ENCODE data around the gene RAPGEF3.

RAPGEF3 gene

DNA sequence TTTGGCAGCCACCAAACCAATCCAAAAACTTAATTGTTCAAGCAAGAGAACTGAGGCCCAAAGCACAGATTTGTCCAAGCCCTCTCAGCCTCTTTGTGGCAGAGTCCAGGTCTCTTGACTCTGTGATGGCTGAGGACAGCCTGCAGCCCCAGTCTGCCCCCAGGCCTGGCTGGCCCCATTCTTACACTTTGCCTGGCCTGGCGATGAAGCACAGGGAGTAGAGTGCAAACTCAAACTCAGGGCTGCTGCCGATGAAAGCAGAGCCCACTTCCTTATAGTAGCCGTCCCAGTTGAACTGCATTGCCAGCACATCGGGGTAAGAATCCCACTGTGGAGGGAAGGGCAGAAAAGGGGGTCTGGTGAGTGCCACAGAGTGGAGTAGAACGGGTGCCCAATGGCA lies 47.2 kb downstream of the RAPGEF3 start:
- TF ChIP-seq, protein P1, sequence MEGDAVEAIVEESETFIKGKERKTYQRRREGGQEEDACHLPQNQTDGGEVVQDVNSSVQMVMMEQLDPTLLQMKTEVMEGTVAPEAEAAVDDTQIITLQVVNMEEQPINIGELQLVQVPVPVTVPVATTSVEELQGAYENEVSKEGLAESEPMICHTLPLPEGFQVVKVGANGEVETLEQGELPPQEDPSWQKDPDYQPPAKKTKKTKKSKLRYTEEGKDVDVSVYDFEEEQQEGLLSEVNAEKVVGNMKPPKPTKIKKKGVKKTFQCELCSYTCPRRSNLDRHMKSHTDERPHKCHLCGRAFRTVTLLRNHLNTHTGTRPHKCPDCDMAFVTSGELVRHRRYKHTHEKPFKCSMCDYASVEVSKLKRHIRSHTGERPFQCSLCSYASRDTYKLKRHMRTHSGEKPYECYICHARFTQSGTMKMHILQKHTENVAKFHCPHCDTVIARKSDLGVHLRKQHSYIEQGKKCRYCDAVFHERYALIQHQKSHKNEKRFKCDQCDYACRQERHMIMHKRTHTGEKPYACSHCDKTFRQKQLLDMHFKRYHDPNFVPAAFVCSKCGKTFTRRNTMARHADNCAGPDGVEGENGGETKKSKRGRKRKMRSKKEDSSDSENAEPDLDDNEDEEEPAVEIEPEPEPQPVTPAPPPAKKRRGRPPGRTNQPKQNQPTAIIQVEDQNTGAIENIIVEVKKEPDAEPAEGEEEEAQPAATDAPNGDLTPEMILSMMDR (conservative IDR thresholded peaks at IDR 0.05; ENCODE audit: low read depth), result no peak
- no peak for DNase-seq (ENCODE audit: low spot score)
- ChIA-PET POLR2A (ENCODE audit: low non-redundant PET) (no interaction called here), CTCF (interaction anchor here (0.6 to 2.1 kb wide), 2 partner anchors 127 to 137 kb away, joined by 4 to 7 read pairs; no protein-coding TSS in a partner anchor)
- H3K27ac ChIP-seq, result no peak overlapping the region

- CTCF ChIA-PET, result interaction anchor here (0.5 to 2.1 kb wide), 3 partner anchors 16 to 724 kb away, joined by 3 to 7 read pairs (median 4); no protein-coding TSS in a partner anchor
- TF ChIP-seq, protein P1 (conservative IDR thresholded peaks at IDR 0.05; ENCODE audit: low read depth), result no peak
- no peak for DNase-seq (ENCODE audit: low spot score)
- no peak overlapping the region for H3K27ac ChIP-seq
- POLR2A ChIA-PET (ENCODE audit: low non-redundant PET), result no interaction called here
These were observed 48.4 kb downstream of the RAPGEF3 start for GRCh38 chr12:47710278-47710677.

- TF ChIP-seq, protein P1 (conservative IDR thresholded peaks at IDR 0.05; ENCODE audit: low read depth), result no peak
- H3K27ac ChIP-seq, result no peak overlapping the region
- ChIA-PET POLR2A (ENCODE audit: low non-redundant PET) (no interaction called here), CTCF (interaction anchor here (2.1 kb wide), 1 partner anchor 128 kb away, joined by 7 read pairs; no protein-coding TSS in a partner anchor)
- no peak for DNase-seq (ENCODE audit: low spot score)
These were observed 49.0 kb downstream of the RAPGEF3 start for GRCh38 chr12:47709671-47710070.

- ChIA-PET POLR2A (ENCODE audit: low non-redundant PET) (no interaction called here), CTCF (no interaction called here)
These were observed 49.4 kb downstream of the RAPGEF3 start for GRCh38 chr12:47709237-47709636.

DNA sequence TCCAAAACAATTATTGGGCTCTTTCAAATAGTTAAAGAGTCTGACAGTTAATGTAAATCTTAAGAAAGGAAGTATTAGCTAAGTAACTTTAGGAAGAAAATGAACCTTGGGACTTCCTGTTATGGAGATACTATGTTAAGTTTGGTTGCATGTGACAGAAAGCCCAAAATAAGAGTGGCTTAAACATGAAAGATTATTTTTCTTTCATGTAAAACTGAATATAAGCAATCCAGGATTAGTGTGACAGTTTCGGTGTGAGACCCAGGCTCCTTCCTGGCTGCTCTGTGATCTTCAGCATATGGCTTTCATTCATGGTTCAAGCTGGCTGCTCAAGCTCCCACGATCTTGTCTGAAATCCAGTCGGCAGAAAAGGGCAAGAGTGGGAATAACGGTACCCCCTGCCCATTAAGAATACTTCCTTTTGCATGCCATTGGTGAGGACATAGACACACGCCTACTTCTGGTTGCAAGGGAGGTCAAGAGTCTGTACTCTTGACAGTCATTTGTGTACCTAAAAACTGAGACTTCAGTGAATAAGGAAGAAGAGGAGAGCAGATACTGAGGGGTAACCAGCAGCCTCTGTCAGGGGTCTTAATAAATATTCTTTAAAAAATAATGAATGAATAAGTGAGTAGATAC lies 50.7 kb downstream of the RAPGEF3 start:
- no peak overlapping the region for H3K27ac ChIP-seq
- DNase-seq (ENCODE audit: low spot score), result no peak
- POLR2A ChIA-PET (ENCODE audit: low non-redundant PET), result no interaction called here
- CTCF ChIA-PET, result interaction anchor here (0.6 to 1.6 kb wide), 5 partner anchors 13 to 242 kb away, joined by 3 to 4 read pairs (median 3); no protein-coding TSS in a partner anchor
- TF ChIP-seq, protein P1 (conservative IDR thresholded peaks at IDR 0.05; ENCODE audit: low read depth), result no peak

More at GRCh38 chr12:47709237-47709636, 49.4 kb downstream of the RAPGEF3 start:
- DNase-seq (ENCODE audit: low spot score), result no peak
- H3K27ac ChIP-seq, result no peak overlapping the region
- TF ChIP-seq, protein P1 (conservative IDR thresholded peaks at IDR 0.05; ENCODE audit: low read depth), result no peak

DNA sequence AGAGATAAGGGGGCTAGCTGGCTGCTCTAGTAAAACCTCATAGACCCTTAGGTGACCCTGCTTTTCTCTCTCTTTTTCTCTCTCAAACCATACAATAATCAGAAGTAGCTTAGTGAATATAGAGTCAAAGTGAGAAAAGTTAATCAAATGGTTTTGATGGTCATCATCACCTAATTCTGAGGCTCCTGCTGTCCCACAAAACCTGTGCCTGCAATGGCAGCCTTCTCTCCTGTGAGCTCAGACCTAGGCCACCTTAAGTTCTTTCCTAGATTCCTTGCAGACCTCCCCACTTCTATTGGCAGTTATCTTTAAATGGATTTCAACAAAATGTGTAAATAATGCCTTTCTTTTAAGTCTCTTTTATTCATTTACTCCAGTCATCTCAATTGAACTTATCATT lies 51.3 kb downstream of the RAPGEF3 start:
- no peak for DNase-seq (ENCODE audit: low spot score)
- no peak overlapping the region for H3K27ac ChIP-seq
- TF ChIP-seq, protein P1 (conservative IDR thresholded peaks at IDR 0.05; ENCODE audit: low read depth), result no peak
- ChIA-PET CTCF (interaction anchor here (0.6 to 1.9 kb wide), 6 partner anchors 8 to 242 kb away, joined by 3 to 4 read pairs (median 4); no protein-coding TSS in a partner anchor), POLR2A (ENCODE audit: low non-redundant PET) (no interaction called here)

All from RWPE1 (cell line).